Nephron progenitor cell (in vitro differentiated cells): ENCODE data around the gene EXO1.
A peak's percentile ranks its signal among the peaks of the same experiment; 100 is the strongest.

Experiments used
- DNase-seq: peaks from one replicate; pipeline ENCODE4 v3.0.0; 2021
- H3K27ac Mint-ChIP-seq: 2 replicates; pipeline ENCODE4 v1.8.0; 2021; ENCODE audit warnings: mild to moderate bottlenecking, moderate library complexity, mixed read lengths
- H3K27me3 Mint-ChIP-seq: 2 replicates; pipeline ENCODE4 v1.8.0; 2021; ENCODE audit warnings: mild to moderate bottlenecking, low read depth, mixed read lengths; ENCODE audit not compliant: poor library complexity
- H3K36me3 Mint-ChIP-seq: 2 replicates; pipeline ENCODE4 v1.8.0; 2021; ENCODE audit warnings: low read depth, mixed read lengths
- H3K4me1 Mint-ChIP-seq: 2 replicates; pipeline ENCODE4 v1.8.0; 2021; ENCODE audit warnings: mixed read lengths
- H3K4me3 Mint-ChIP-seq: 2 replicates; pipeline ENCODE4 v1.8.0; 2021; ENCODE audit warnings: mild to moderate bottlenecking, moderate library complexity, mixed read lengths
- H3K9me3 Mint-ChIP-seq: 2 replicates; pipeline ENCODE4 v1.8.0; 2021; ENCODE audit warnings: mild to moderate bottlenecking, moderate library complexity, mixed read lengths
- CTCF ChIP-seq: fragments of 200-600 bp; sonication (generic); IDR thresholded peaks from 2 replicates; pipeline ENCODE4 v1.5.0; 2021; ENCODE audit warnings: antibody characterized with exemption

The EXO1 gene

GRCh38 chr1:241896670-241896962 lies 48.6 kb downstream of the EXO1 start:
- Mint-ChIP-seq H3K4me3 (no peak overlapping the region), H3K36me3 (no peaks in the 10 kb centered on the region), H3K27me3 (peaks cover 3% of the 10 kb centered on the region), H3K9me3 (no peaks in the 10 kb centered on the region), H3K27ac (no peak overlapping the region), H3K4me1 (no peaks in the 10 kb centered on the region)
- no peak for DNase-seq
- no peak for TF ChIP-seq CTCF

- peaks cover 7% of the 10 kb centered on the region for H3K27me3 Mint-ChIP-seq
- no peaks in the 10 kb centered on the region for H3K9me3 Mint-ChIP-seq
- no peak for DNase-seq
- peaks cover 8% of the 10 kb centered on the region for H3K4me1 Mint-ChIP-seq
- H3K27ac Mint-ChIP-seq = no peak overlapping the region
- H3K36me3 Mint-ChIP-seq = no peaks in the 10 kb centered on the region
- no peak for TF ChIP-seq CTCF
- no peak overlapping the region for H3K4me3 Mint-ChIP-seq
Measured at GRCh38 chr1:241899210-241899609, 51.2 kb downstream of the EXO1 start.

- no peak overlapping the region for H3K27ac Mint-ChIP-seq
- H3K27me3 Mint-ChIP-seq = peaks cover 7% of the 10 kb centered on the region
- peaks cover 8% of the 10 kb centered on the region for H3K4me1 Mint-ChIP-seq
- no peak for TF ChIP-seq CTCF
- H3K36me3 Mint-ChIP-seq = no peaks in the 10 kb centered on the region
- H3K9me3 Mint-ChIP-seq = no peaks in the 10 kb centered on the region
- no peak for DNase-seq
- no peak overlapping the region for H3K4me3 Mint-ChIP-seq
Measured at GRCh38 chr1:241900381-241900780, 52.4 kb downstream of the EXO1 start.

DNA sequence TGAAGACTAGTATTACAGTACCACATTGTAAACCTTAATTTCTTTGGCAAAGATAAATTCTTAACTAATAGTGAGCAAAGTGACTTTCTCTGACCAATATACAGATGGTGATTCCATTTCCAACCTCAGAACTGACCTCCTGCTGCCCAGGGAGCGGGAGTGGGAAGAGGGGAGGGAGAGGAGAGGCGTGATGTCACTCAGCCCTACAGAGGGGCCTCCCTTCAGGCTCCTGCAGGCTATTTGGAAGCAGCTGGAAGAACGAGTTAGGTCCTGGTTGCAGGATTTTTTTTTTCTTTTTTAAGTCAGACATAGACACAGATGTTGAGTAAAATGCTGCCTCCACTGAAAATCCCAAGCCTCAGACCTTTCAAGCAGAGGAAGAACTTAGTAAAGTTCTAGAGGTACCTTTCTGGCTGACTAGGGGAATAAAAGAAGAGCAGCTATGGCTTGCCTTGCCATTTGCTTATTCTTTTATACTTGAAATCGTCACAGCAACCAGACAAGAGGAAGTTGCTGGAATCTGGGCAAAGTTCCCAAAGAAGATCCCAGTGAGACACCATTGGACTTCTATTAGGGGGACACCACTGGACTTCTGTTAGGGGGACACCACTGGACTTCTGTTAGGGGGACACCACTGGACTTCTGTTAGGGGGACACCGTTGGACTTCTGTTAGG lies 54.5 kb downstream of the EXO1 start:
- H3K4me3 Mint-ChIP-seq = no peak overlapping the region
- no peaks in the 10 kb centered on the region for H3K36me3 Mint-ChIP-seq
- H3K9me3 Mint-ChIP-seq = no peaks in the 10 kb centered on the region
- TF ChIP-seq CTCF = no peak
- DNase-seq = peak; percentile 6
- peaks cover 8% of the 10 kb centered on the region for H3K4me1 Mint-ChIP-seq
- H3K27me3 Mint-ChIP-seq = peaks cover 7% of the 10 kb centered on the region
- H3K27ac Mint-ChIP-seq = no peak overlapping the region

GRCh38 chr1:241916196-241916595 lies 68.2 kb downstream of the EXO1 start:
- H3K4me3 Mint-ChIP-seq = no peak overlapping the region
- no peaks in the 10 kb centered on the region for H3K36me3 Mint-ChIP-seq
- H3K4me1 Mint-ChIP-seq = peaks cover 17% of the 10 kb centered on the region
- no peaks in the 10 kb centered on the region for H3K9me3 Mint-ChIP-seq
- TF ChIP-seq CTCF = no peak
- no peak for DNase-seq
- H3K27me3 Mint-ChIP-seq = peaks cover 4% of the 10 kb centered on the region
- no peak overlapping the region for H3K27ac Mint-ChIP-seq

DNA sequence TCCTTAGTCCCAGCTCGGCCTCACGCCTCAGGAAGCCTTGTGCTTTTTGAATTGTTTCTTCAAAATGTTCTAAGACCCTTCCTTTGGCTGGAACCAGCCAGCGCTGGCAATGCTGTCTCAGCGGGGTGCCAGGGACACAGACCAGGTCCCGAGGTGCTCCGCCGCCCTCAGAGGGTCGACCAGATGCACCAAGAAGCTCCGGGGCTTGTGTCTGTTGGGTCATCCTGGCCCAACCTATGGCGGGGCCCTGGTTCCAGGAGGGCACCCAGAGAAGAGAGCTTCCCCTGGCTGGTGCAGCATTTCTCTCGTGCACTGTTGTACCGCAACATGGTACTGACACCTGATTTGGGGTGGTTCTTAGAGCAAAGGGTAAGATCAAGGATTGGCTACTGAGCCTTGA lies 69.5 kb downstream of the EXO1 start:
- Mint-ChIP-seq H3K27me3 (peaks cover 4% of the 10 kb centered on the region), H3K36me3 (no peaks in the 10 kb centered on the region), H3K27ac (no peak overlapping the region), H3K4me1 (peaks cover 26% of the 10 kb centered on the region), H3K4me3 (no peak overlapping the region), H3K9me3 (no peaks in the 10 kb centered on the region)
- no peak for DNase-seq
- no peak for TF ChIP-seq CTCF
